Neural cell (in vitro differentiated cells): Measurements from ENCODE around the gene ZNF416.

Experiments
- CTCF ChIP-seq: fragments of 450-650 bp; IDR thresholded peaks from 2 replicates; pipeline ENCODE4 v1.5.1; 2014; ENCODE audit warnings: antibody characterized with exemption, mild to moderate bottlenecking, moderate library complexity; ENCODE audit not compliant: poor library complexity, severe bottlenecking
- RAD21 ChIP-seq: fragments of 450-650 bp; conservative IDR thresholded peaks from 2 replicates; pipeline ENCODE4 v1.6.1; 2014; ENCODE audit warnings: antibody characterized with exemption, mild to moderate bottlenecking, moderate library complexity
- TAF1 ChIP-seq: IDR thresholded peaks from 2 replicates; pipeline ENCODE4 v1.6.1; 2012; ENCODE audit warnings: low read depth

GRCh38 chr19:57559404-57560025 is 19.2 kb downstream of the ZNF416 start, which contains the start of gene ZNF550:
- TF ChIP-seq CTCF (no peak), TAF1 (no peak), RAD21 (peak; percentile 44)
